GM21367 (cell line): Measurements from ENCODE around the gene CCNI2.

Experiments
- ATAC-seq: cut with Tn5 transposase; IDR thresholded peaks from one replicate; pipeline ENCODE4 v1.9.1; 2021; ENCODE audit not compliant: unreplicated experiment

CCNI2 gene

DNA sequence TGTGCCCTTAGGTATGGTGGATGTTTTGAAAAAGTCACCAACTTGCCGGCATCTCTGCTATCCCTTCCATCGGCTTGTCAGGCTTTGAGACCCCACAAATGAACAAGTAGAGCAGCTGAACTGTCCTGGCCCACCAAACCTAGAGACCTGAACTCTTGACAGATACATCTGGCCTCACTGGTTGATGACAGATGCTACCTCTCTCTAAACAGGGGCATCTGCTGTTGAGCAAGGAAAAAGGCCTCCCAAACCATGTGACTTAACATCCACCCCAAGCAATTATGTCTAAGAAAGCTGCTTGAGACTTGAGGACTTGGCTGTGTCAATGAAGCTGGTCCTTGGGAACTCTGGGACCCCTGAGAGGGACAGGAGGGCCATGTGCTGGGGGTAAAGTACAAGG, 2.3 kb downstream of the CCNI2 start:
- ATAC-seq, result no peak

- no peak for ATAC-seq
Measured at GRCh38 chr5:132750471-132751230, 3.4 kb downstream of the CCNI2 start.

- peak; percentile 35 for ATAC-seq
Measured at GRCh38 chr5:132751444-132751843, 4.2 kb downstream of the CCNI2 start.

GRCh38 chr5:132751971-132752580, 4.8 kb downstream of the CCNI2 start:
- no peak for ATAC-seq

DNA sequence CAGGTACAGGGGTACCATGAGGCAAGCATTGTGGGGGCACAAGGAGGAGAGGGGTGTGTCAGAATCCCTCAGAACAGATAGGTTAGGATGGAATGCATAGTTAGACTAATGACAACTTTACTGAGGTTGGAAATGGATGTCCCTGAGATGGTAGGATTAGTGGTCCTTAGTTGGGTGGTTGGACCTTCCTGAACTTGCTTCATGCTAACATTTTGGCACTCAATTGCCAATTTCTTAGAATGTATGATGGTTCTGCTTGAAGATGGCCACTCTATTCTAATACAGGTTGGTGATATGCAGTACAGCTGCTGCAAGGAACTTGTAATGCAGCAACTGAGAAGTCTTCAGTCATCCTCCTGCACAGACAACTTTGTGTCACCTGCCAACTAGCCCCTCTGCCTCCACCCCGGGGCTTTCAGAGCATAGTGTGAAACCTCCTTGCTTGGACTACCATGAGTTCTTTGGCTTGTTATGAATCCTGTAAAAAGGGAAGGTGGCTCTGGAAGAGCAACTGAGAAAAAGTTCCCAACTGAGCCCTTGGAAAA, 5.4 kb downstream of the CCNI2 start:
- ATAC-seq, result no peak

DNA sequence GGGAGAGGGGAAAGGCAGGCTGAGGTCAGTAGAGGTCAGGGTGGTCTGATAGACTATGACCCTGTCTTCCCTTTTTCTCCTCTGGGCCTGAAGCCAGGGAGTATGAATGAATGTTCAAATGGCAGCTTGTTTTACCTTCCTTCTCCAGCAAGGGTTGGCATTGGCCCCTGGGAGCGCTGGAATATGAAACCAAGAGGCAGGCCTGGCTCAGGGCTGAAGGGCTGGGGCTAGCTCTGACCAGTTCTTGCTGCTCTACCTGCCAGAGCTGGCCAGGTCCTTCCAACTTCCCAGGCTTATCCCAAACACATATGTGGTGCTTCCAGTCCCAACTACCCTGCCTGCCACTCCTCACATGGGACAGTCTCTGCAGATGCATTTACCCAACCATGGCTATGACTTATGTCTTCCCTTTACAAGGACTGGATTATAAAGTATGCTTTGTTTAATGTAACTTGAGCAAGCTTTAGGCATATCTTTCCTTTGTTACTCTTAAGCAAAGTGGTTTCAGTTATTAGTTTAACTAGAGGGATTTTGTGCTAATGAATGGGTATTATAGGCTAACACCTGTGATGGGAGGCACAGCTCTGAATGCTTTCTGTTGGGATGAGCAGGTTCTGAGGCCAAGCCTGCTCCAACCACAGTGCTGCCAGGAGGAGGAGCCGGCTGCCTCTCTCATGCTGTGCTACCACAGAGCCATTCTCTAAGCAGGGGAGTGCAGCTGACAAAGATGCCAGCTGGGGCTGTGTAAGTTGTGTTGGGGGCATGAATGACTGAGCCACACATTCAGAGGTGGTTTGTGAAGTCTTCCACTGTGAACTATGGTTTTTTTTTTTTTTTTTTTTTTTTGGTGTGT, 6.1 kb downstream of the CCNI2 start:
- ATAC-seq, result no peak

DNA sequence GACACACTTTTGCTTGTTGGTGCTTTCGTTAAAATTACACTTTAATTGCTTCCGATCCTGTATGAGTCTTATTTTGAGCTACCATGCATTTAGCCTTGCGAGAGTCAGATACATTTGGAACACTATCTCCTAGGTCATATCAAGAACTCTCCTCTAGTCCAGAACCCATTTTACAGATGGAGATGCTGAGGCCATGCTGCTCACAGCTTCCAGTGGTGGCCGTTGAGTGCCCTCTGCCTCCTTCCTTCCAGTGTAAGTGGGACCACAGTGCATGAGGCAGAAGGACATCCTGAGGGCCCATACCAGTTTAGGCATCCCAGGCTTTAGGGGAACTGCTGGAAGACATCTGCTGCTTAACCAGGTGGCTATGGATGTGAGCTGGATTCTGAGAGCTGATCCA, 6.9 kb downstream of the CCNI2 start:
- no peak for ATAC-seq

DNA sequence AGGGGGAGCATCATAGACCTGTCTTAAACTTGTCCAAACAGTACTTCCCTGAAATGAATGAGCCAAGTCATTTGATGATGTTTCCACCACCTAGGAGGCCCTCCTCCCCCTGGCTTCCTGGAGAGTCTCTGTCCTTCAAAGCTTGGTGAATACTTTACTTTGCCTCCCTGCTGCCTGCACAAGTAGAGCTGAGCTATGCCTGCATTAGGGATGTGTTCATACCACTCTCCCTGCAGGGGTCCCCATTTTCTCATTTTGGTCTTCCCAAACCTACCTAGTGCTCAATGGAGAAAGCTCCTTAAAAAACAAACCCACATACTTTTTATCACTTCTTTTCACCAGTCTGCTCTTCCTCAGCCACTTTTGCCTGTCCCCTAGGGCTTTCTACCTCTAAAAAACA, 7.7 kb downstream of the CCNI2 start:
- no peak for ATAC-seq

- ATAC-seq, result no peak
Measured at GRCh38 chr5:132756542-132756941, 9.3 kb downstream of the CCNI2 start.

GRCh38 chr5:132758451-132758850, 11.2 kb downstream of the CCNI2 start:
- ATAC-seq, result no peak

DNA sequence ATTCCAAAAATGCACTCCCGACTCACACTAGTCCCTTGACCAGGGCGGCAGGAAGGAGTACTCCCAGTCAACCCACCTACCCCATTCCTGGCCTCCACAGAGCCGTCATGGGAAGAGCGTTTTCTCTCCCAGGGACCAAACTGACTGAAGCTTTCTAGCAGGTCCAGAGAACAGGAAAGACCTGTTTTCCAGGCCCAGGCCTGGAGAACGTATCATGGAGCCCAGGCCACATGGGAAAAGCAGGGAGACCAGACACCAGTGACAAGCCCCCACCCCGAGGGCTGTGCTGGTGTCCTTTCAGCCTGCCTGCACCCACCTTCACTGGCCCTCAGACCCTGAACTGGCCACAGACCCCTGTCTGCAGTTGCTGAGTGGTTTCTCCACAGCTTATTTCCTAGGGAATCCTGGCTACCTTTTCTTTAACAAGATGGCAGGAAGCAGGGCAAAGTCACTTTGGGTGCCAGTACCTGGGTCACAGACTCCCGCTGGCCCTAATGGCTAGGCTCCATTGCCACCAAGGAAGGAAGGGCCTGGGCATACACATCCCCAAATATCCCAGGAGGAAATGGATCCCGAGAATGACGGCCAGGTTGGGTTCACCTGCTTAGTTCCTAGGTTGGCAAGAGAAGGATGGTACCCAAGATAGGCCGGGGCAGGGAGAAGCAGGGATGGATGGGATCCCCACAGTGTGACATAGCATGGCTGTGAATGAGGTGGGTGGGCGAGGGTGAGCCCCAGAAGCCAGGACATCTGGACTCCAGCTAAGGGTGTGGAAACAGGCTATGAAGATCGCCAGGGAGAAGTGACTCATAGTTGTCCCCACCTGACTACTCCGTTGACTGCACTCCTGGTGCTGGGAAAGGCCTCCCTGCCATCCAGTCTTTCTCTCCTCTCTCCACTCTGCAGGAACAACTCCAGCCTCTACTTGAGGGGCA, 12.2 kb downstream of the CCNI2 start:
- no peak for ATAC-seq

GRCh38 chr5:132760049-132760420, 12.8 kb downstream of the CCNI2 start:
- ATAC-seq, result no peak

DNA sequence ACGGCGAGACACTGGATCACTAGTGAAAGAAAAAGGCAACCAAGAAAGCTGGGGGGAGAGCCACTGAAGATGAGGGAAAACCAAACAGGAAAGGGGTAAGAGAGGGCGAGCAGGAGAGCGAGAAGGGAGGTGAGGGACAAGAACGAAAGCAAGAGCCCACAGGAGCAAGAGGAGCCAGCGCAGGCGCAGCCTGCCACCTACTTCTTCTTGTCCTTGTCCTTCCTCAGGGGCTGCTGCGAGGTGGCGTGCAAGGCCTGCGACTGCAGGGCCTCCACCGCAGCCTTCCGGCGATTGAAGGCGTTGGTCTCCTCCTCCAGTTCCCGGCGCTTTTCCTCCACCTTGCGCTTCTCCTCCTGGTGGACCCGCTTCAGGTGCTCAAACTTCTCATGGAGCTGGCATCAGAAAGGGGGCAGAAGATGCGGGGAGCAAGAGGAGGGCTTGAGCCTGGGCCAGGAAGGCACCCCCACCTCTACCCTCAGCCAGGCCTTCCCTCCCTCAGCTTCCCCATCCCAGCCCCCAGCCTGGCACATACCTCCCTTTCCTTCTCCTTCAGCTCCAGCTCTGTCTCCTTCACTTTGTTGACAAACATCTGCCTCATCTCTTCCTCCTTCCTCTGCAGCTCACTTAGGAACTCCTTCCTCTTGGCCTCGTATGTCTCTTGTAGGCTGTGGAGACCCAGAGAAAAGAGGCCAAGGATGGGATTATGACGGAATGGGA, 13.5 kb downstream of the CCNI2 start:
- ATAC-seq, result no peak

DNA sequence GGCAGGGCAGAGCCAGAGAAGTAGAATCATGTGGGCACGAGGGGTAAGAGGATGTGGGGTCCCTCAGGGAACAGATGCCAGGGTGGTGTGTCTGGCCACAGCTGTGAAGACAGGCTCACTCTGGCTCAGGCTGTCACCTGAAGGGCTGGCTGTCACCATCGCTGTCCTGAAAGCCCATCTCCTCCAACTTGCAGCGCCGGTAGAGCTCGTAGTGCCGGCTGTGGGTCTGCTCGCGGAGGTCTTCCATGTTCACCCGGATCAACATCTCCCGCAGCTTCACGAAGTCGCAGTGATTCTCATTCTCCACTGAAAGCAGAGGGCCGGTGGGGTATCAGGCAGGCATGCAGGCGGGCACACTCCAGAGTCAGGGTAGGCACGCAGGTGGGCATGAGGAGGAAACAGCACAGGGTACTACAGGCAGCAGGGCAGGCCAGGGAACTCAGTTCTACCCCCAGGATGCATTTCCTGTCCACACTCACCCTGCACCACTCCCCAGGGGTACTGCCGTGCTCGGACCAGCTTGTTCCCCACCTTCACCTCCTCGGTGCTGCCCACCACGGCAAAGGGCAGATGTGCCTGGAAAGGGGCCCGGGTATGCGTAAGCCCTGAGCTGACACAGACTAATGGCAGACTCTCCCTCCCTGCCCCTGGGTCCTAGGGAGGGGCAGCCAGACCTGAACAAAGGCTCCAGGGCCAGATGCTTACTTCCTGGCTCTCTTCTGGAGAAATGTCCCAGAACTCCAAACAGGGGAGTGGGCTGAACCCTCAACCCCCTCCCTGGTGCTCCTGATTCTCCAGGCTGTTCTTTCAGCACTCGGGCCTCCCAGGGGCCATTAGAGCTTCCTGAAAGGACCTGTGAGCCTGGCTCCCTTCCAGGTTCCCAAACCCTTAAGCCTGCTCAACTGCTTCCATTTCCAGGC, 14.4 kb downstream of the CCNI2 start:
- ATAC-seq, result no peak

DNA sequence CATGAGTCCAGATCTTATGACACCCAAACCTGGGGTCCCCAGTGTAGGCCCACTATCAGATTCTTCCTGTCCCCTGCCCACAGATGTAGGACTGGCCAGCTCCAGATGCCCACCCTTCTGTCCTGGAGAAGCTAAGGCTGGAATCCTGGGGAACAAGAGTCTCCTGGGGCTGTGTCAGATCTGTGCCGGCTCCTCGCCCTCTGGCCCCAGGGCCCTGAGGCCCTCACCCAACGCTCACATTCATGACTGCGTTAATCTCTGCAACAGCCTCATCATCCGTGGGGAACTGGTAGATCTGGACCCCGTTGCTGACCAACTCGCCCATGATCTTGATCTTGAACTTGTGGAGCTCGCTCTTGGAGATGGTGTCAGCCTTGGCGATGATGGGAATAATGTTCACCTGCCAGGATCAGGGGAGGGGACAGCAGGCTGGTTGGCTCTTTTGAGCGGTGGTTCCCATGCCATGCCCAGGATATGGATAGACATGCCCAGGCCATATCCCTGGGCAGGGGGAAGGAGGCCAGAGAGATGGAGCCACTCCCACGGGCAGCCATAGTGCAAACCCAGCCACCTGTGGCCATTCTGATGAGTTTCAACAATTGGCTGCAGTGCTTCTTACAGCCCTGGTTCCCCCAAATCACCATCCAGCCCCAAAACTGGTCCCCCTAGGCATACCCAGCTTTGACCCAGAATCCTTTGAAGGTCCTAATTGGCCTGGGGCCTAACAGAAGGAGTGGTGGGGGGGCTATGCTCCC, 15.2 kb downstream of the CCNI2 start:
- ATAC-seq, result no peak

- ATAC-seq, result no peak
Measured at GRCh38 chr5:132763181-132764036, 16.2 kb downstream of the CCNI2 start.

DNA sequence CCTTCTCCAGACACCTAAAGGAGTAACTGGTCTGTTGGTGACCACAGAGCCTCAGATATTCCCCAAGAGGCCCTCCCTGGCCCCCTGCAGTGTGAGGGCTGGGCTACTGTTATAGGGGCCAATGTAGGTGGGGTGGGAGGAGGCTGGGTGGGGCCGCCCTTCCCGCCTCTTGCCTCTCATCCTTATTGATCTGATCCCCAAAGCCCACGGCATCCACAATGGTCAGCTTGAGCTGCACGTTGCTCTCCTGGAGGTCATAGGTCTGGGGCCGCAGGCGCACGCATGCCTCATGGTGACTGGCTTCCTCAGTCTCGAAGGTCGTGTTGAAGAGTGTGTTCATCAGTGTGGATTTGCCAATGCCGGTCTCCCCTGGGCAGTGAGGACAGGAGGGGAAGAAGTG, 16.8 kb downstream of the CCNI2 start:
- no peak for ATAC-seq
